GM21381 (cell line): ENCODE data around the gene SDCCAG8.
"Not testable (repeated sequence)": the region's sequence is repeated elsewhere in the genome, so short reads cannot be mapped to it uniquely, and the experiment has no call there.

Experiments used
- ATAC-seq: cut with Tn5 transposase; IDR thresholded peaks from one replicate; pipeline ENCODE4 v1.9.1; 2021; ENCODE audit warnings: mild to moderate bottlenecking, moderate library complexity; ENCODE audit not compliant: unreplicated experiment

Gene SDCCAG8

GRCh38 chr1:243255791-243256512 is at the start of gene SDCCAG8:
TSS of gene SDCCAG8 (plus strand) at chr1:243256041. CDS start at chr1:243256174, 133 bp downstream.
- ATAC-seq = peak; percentile 68

- ATAC-seq = not testable (repeated sequence)
Measured at GRCh38 chr1:243211984-243212383, 43.9 kb upstream of the SDCCAG8 start.

DNA sequence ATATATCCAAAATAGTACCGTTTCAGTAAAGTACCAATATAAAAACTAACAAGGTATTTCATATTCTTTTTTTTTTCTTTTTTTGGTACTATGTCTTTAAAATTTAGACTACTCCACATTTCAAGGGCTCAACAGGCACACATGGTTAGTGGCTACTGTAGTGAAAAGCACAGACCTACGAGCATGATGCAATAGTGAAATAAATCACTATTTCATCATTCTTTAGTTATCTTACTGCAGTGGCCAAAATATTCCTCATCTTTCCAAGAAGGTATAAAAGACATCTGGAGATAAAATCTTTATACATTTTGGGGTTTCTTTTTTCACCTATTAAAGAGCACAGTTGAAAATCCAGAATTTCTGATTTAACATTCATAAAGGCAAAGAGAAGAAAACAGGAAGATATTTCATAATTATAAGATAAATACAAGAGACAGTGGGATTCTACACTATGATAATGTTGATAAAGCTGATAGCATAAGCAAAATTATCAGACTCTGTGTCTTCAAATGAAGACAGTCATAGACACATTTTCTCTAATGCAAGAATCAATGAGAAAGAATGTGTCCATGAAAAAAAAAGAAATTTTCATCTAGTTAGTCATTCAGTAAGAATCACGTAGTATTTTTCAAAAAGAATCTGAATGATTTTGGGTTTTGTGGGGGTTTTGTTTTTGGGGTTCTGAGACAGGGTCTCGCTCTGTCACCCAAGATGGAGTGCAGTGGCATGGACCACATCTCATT is 42.6 kb upstream of the SDCCAG8 start:
- no peak for ATAC-seq

GRCh38 chr1:243215276-243215875 is 40.5 kb upstream of the SDCCAG8 start:
- not testable (repeated sequence) for ATAC-seq

DNA sequence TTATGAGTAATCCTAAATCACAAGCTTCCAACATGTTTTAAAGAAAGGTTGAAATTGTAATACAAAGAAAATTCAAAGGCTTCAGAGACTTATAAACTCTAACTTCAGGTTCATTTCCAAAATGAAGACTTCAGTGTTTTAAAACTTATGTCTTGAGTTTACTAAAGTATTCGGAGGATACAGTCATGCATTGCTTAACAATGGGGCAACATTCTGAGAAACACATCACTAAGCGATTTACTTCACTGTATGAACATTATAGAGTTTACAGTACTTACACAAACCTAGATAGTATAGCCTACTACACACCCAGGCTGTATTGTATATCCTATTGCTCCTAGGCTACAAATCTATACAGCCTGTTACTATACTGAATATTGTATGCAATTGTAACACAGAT is 39.1 kb upstream of the SDCCAG8 start:
- ATAC-seq = no peak

- ATAC-seq = no peak
Measured at GRCh38 chr1:243217349-243217748, 38.5 kb upstream of the SDCCAG8 start.

DNA sequence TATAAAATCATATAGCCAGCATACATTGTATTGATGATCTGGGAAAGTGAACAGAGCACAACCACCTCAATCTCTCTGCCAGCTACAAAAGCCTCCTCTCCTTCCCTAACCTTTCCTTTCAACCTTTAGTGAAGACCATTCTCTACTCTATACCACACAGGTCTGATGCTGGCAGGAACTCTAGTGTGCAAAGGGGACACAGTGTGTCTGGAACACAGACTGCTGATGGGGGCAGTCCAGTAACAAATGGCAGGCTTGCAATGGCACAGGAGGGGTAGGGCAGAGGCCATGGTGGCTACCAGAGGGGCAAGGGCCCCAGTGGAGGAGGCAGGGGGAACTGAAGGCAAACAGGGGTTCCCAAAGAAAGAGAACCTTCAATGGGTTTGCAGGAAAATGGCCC is 37.8 kb upstream of the SDCCAG8 start:
- no peak for ATAC-seq

DNA sequence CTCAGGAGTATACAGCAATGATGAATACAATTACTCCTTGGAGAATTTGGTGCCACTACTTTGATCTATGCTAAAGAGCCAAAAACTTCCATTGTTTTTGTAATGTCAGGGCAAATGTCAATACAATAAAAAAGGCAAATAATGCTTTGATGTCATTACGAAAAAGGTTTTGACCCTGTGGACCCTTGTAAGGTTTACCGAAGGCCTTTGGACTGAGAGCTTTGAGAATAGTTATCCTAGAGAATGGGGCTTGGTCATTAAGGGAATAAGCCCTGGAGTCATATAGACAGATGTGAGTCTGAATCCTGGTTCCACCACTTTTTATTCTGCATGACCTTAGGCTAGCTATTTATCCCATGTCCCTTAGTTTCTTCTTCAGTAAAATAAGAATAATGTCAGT is 28.2 kb upstream of the SDCCAG8 start:
- no peak for ATAC-seq

DNA sequence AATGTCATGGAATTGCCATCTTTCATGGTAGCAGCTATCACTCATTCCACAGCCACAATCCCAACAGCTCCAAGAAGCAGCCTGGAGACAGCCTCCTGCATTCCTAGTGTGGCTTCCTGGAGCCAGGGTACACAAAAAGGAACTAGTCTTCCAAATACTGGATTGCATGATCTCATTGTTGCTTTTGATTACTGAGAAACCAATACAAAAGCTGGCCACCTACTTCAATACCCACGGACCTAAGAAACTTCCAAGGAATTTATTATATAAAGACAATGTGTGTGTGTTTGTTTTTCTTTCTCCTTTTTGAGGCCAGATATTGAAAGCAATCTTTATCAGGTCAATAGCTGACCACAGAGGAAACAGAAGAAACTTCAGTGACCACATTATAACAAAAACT is 26.3 kb upstream of the SDCCAG8 start:
- ATAC-seq = no peak

GRCh38 chr1:243230914-243231313 is 24.9 kb upstream of the SDCCAG8 start:
- ATAC-seq = no peak

DNA sequence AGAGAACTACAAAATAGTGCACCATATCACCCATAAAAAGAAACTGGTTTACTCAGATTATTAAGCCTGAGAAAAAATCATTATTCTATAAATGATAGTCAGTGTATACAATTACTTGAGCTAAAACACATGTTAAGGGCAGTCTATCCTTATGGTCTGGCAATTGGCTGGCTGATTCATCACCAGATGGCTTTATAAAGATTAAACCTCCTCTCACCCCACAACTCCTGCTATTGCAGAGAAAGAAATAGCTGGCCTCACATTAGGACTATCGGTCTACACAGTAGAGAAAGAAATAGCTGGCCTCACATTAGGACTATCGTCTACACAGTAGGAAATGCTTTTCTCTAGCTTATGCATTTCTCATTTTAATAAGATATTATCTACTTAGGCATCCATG is 21.9 kb upstream of the SDCCAG8 start:
- no peak for ATAC-seq

DNA sequence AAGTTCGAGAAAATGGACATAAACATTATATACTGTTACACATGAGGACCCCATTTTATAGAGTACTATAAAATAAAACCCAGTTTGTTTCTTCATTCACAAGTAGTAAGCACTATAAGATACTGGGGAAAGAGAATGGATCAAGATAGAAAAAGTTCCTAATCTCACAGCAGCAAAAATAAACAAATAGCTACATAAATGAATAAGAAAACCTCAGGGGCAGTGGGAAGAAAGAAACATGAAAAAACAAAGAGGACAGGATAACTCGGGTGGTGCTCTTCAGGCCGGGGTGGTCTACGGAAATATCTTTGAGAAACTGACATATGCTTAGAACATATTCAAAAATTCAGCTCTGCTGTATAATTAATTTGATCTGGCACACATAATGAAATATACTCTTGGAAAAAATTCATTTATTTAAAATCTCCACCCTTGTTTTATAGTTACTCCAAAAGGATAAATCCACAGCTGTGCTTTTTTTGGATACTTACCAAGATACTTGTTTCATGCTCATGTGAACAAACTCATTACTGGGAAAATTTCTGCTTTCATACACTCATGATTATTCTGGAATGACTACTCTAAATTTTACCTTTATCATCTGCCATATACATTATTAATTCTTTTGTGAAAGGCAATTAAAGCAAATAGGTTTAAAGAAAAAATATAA is 20.7 kb upstream of the SDCCAG8 start:
- no peak for ATAC-seq

DNA sequence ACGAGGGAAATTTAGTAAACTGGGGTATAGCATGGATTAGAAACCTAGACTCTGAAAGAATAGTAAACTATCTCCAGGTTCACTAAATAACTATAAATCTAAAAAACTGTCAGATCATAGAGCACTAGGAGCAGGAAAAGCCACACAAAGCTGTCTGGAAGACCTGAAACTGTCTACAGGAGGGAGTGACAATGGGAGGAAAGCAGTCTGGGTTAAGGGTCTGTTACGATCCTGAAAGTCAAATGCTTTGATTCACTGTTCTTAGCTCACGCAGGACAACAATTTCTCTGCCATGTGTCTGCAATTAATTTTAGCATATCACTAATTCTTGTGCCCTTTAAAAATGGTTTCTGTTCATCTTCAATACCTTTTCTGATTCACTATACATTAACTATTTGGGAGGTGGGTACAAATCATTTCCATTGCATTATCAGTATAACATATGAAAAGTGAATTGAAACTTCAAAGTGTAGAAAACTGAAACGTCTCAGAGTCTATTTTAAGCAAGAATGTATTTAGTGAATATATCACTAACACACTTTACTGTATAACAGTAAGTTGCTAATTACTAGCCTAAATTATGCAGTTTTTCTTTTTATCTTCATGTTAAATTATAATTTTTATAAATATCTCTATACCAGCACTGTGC is 19.1 kb upstream of the SDCCAG8 start:
- peak; percentile 73 for ATAC-seq

DNA sequence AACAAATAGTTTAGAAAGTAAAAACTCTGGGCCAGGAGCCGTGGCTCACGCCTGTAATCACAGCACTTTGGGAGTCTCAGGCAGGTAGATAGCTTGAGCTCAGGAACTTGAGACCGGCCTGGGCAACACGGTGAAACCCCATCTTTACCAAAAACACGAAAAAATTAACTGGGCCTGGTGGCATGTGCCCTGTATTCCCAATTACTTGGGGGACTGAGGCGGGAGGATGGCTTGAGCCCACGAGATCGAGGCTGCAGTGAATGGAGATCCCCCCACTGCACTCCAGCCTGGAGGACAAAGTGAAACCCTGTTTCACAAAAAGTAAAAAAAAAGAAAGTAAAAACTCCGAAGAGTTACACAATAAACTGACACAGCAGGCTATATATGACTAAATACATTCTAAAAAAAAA is 11.4 kb upstream of the SDCCAG8 start:
- no peak for ATAC-seq

DNA sequence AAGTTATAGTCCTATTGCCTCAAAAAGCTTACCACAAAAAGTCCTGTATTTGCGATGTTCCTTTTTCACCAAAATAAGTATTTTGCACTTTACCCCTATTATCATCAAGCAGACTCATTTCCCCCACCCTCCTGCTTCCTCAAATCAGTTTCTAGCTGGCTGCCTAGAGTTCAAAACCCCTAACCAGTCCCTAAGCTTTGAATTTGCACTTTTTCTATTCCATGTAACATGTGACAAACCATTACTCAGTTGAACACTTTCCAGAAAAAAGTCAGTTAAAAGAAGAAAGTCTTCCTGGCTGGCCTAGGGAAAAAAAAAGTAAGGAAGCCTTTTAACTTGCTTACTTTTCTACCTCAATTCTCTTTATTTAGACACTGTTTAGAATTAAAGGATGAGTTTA is 8.9 kb upstream of the SDCCAG8 start:
- no peak for ATAC-seq

GRCh38 chr1:243247901-243248300 is 7.9 kb upstream of the SDCCAG8 start:
- ATAC-seq = no peak

- no peak for ATAC-seq
Measured at GRCh38 chr1:243249214-243249613, 6.6 kb upstream of the SDCCAG8 start.

DNA sequence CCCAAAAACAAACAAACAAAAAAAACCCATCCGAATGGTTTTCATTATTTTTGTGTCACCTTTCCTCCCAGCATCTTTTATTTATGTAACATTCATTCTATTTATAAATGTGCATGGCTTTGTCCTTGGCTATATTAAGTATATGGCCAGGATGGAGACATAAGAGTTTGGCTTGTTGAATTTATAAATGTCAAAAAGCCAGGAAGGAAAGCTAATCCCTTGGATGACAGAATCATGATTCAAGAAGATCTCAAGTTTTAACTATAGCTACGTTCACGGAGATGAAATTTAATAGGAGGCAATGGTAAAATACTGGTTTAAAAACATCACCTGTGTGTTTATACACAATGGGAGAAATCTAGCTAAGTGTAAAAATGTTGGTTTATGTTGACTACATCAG is 5.7 kb upstream of the SDCCAG8 start:
- no peak for ATAC-seq

- ATAC-seq = no peak
Measured at GRCh38 chr1:243251539-243251938, 4.3 kb upstream of the SDCCAG8 start.

DNA sequence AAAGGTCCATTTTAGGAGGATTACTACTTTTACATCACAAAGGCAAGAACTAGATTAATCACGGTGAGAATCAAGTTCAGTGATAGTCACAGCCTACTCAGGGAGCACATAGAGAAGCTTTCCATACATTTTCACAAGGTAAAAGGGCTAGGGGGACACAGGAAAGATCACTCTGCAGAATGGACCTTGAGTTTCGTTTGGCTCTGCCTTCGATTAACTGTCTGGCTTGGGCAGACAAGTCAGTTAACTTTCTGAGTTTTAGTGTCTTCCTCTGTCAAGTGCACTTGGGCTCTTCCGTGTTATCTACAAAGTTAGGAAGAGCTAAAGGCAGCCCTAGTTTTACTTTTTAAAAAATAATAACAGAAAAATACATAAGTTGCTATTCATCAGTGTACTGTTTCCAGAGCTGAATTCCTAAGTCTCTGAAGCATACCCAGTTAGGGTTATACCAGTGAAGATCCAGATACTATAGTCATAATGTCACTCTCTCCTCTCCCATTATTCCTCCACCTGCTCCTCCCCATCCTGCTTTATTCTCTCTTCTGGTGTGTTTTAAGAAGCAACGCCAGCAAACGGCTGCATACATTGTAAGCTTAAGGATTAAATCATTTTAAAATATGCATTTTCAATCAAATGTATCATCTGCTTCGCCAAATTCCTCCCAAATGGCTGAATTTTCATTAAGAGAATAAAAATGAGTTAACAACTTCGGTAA is 2.5 kb upstream of the SDCCAG8 start:
- no peak for ATAC-seq

- no peak for ATAC-seq
Measured at GRCh38 chr1:243253926-243254232, 2.0 kb upstream of the SDCCAG8 start.
